Parathyroid adenoma (tissue), 2 donors: ENCODE measurements around the gene HKDC1.

Experiments
- H2AFZ ChIP-seq: fragments of 300-600 bp; sonication (generic); one replicate; pipeline ENCODE4 v1.7.0; 2017; ENCODE audit warnings: antibody characterized with exemption, mild to moderate bottlenecking
- H3K27ac ChIP-seq: fragments of 300-600 bp; sonication (generic); one replicate; pipeline ENCODE4 v1.7.0; 2017
- H3K27me3 ChIP-seq: fragments of 300-600 bp; sonication (generic); one replicate; pipeline ENCODE4 v1.7.0; 2017; ENCODE audit warnings: low read length; ENCODE audit not compliant: control insufficient read depth, insufficient read depth
- H3K36me3 ChIP-seq: fragments of 300-600 bp; sonication (generic); one replicate; pipeline ENCODE4 v1.7.0; 2017; ENCODE audit warnings: low read length; ENCODE audit not compliant: control insufficient read depth, insufficient read depth
- H3K4me1 ChIP-seq: fragments of 300-600 bp; sonication (generic); one replicate; pipeline ENCODE4 v1.7.0; 2017; ENCODE audit warnings: control low read depth
- H3K4me2 ChIP-seq: fragments of 300-600 bp; sonication (generic); one replicate; pipeline ENCODE4 v1.7.0; 2017; ENCODE audit warnings: low read length
- H3K4me3 ChIP-seq: fragments of 300-600 bp; sonication (generic); one replicate; pipeline ENCODE4 v1.7.0; 2017; ENCODE audit warnings: low read depth, low read length
- H3K79me2 ChIP-seq: fragments of 300-600 bp; sonication (generic); one replicate; pipeline ENCODE4 v1.7.0; 2017; ENCODE audit warnings: control low read depth
- H3K9ac ChIP-seq: fragments of 300-600 bp; sonication (generic); one replicate; pipeline ENCODE4 v1.7.0; 2017; ENCODE audit warnings: mild to moderate bottlenecking
- H3K9me3 ChIP-seq: fragments of 300-600 bp; sonication (generic); one replicate; pipeline ENCODE4 v1.7.0; 2017; ENCODE audit warnings: low read length; ENCODE audit not compliant: control insufficient read depth
- TF ChIP-seq, protein P1 (sequence below): fragments of 300-600 bp; sonication (generic); IDR thresholded peaks from one replicate; pipeline ENCODE4 v1.7.0; 2017; ENCODE audit warnings: antibody characterized with exemption, mild to moderate bottlenecking
- donor health status: primary hyperparathyroidism.

The HKDC1 gene

GRCh38 chr10:69182005-69182404 is 38.1 kb upstream of the HKDC1 start:
- H2AFZ ChIP-seq: no peak overlapping the region
- peaks cover 29% of the 10 kb centered on the region for H3K79me2 ChIP-seq
- no peaks in the 10 kb centered on the region for H3K27me3 ChIP-seq
- no peaks in the 10 kb centered on the region for H3K4me1 ChIP-seq
- TF ChIP-seq, protein P1, sequence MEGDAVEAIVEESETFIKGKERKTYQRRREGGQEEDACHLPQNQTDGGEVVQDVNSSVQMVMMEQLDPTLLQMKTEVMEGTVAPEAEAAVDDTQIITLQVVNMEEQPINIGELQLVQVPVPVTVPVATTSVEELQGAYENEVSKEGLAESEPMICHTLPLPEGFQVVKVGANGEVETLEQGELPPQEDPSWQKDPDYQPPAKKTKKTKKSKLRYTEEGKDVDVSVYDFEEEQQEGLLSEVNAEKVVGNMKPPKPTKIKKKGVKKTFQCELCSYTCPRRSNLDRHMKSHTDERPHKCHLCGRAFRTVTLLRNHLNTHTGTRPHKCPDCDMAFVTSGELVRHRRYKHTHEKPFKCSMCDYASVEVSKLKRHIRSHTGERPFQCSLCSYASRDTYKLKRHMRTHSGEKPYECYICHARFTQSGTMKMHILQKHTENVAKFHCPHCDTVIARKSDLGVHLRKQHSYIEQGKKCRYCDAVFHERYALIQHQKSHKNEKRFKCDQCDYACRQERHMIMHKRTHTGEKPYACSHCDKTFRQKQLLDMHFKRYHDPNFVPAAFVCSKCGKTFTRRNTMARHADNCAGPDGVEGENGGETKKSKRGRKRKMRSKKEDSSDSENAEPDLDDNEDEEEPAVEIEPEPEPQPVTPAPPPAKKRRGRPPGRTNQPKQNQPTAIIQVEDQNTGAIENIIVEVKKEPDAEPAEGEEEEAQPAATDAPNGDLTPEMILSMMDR: no peak
- H3K4me3 ChIP-seq: no peak overlapping the region
- no peak overlapping the region for H3K9ac ChIP-seq
- no peak overlapping the region for H3K27ac ChIP-seq
- H3K4me2 ChIP-seq: no peak overlapping the region
- H3K9me3 ChIP-seq: no peaks in the 10 kb centered on the region
- no peaks in the 10 kb centered on the region for H3K36me3 ChIP-seq

- TF ChIP-seq, protein P1: no peak
- H3K79me2 ChIP-seq: peaks cover 13% of the 10 kb centered on the region
Measured at GRCh38 chr10:69186524-69186923, 33.6 kb upstream of the HKDC1 start.

DNA sequence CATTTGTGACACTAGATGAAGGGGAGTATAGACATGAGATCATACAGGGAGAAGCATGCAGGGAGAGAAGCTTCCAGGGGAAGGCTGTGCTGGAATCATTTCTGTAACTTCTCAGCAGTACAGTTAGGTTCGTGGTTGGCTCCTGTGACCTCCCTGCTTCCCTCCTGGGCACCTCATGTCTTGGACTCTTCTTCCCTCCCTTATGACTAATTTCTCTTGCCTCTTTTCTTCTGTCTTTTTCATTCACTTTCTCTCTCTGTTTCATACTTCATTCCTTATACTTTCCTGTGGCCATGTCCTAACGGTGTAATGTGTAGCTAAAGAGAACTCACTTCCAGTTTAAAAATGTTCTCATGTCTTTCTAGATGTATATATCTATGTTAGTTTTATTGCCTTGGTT is 19.1 kb upstream of the HKDC1 start:
- H3K4me2 ChIP-seq: no peak overlapping the region
- H2AFZ ChIP-seq: no peak overlapping the region
- no peaks in the 10 kb centered on the region for H3K36me3 ChIP-seq
- no peaks in the 10 kb centered on the region for H3K27me3 ChIP-seq
- H3K79me2 ChIP-seq: no peaks in the 10 kb centered on the region
- H3K4me3 ChIP-seq: no peak overlapping the region
- H3K27ac ChIP-seq: no peak overlapping the region
- H3K4me1 ChIP-seq: no peaks in the 10 kb centered on the region
- TF ChIP-seq, protein P1: no peak
- no peak overlapping the region for H3K9ac ChIP-seq
- no peaks in the 10 kb centered on the region for H3K9me3 ChIP-seq

More at GRCh38 chr10:69186524-69186923, 33.6 kb upstream of the HKDC1 start:
- H2AFZ ChIP-seq: no peak overlapping the region
- no peaks in the 10 kb centered on the region for H3K9me3 ChIP-seq
- no peaks in the 10 kb centered on the region for H3K27me3 ChIP-seq
- no peaks in the 10 kb centered on the region for H3K36me3 ChIP-seq
- no peak overlapping the region for H3K4me2 ChIP-seq
- no peaks in the 10 kb centered on the region for H3K4me1 ChIP-seq
- no peak overlapping the region for H3K4me3 ChIP-seq
- H3K9ac ChIP-seq: no peak overlapping the region
- H3K27ac ChIP-seq: no peak overlapping the region

- TF ChIP-seq, protein P1: no peak
- no peaks in the 10 kb centered on the region for H3K27me3 ChIP-seq
- H2AFZ ChIP-seq: no peak overlapping the region
- no peak overlapping the region for H3K4me2 ChIP-seq
- H3K36me3 ChIP-seq: no peaks in the 10 kb centered on the region
- H3K4me1 ChIP-seq: no peaks in the 10 kb centered on the region
- no peaks in the 10 kb centered on the region for H3K9me3 ChIP-seq
- no peak overlapping the region for H3K27ac ChIP-seq
- H3K4me3 ChIP-seq: no peak overlapping the region
- no peaks in the 10 kb centered on the region for H3K79me2 ChIP-seq
- H3K9ac ChIP-seq: no peak overlapping the region
Measured at GRCh38 chr10:69202332-69202731, 17.8 kb upstream of the HKDC1 start.

GRCh38 chr10:69208761-69209160 is 11.4 kb upstream of the HKDC1 start:
- Histone ChIP-seq H3K4me1 (peaks cover 5% of the 10 kb centered on the region), H3K36me3 (no peaks in the 10 kb centered on the region), H3K27me3 (no peaks in the 10 kb centered on the region), H3K4me2 (no peak overlapping the region), H2AFZ (no peak overlapping the region), H3K27ac (no peak overlapping the region), H3K9ac (no peak overlapping the region), H3K4me3 (no peak overlapping the region), H3K79me2 (no peaks in the 10 kb centered on the region), H3K9me3 (no peaks in the 10 kb centered on the region)
- TF ChIP-seq, protein P1: no peak
